ENCODE measurements around the gene AIRE.

AIRE gene

DNA sequence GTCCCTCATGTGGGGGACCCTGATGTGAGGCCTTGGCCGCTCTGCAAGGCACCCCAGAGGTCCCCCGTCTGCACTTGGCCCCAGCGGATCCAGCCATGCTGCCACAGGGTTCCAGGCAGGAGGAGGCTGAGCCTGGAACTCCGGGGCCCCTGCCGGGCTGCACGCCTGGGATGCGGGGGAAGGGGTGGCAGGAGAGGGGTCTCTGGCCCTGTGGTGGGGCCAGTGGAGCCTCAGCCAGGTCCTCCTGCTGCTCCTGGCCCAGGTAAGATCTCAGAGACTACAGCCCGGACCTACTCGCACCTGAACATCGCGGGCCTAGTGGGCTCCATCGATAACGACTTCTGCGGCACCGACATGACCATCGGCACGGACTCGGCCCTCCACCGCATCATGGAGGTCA, 27.0 kb downstream of the AIRE start:
- Histone ChIP-seq H3K27ac (no peak overlapping the region), H3K4me3 (no peak overlapping the region)
- DNase-seq (ENCODE audit: low spot score), result no peak
- TF ChIP-seq, protein P1, sequence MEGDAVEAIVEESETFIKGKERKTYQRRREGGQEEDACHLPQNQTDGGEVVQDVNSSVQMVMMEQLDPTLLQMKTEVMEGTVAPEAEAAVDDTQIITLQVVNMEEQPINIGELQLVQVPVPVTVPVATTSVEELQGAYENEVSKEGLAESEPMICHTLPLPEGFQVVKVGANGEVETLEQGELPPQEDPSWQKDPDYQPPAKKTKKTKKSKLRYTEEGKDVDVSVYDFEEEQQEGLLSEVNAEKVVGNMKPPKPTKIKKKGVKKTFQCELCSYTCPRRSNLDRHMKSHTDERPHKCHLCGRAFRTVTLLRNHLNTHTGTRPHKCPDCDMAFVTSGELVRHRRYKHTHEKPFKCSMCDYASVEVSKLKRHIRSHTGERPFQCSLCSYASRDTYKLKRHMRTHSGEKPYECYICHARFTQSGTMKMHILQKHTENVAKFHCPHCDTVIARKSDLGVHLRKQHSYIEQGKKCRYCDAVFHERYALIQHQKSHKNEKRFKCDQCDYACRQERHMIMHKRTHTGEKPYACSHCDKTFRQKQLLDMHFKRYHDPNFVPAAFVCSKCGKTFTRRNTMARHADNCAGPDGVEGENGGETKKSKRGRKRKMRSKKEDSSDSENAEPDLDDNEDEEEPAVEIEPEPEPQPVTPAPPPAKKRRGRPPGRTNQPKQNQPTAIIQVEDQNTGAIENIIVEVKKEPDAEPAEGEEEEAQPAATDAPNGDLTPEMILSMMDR (IDR thresholded peaks at IDR 0.05), result no peak

DNA sequence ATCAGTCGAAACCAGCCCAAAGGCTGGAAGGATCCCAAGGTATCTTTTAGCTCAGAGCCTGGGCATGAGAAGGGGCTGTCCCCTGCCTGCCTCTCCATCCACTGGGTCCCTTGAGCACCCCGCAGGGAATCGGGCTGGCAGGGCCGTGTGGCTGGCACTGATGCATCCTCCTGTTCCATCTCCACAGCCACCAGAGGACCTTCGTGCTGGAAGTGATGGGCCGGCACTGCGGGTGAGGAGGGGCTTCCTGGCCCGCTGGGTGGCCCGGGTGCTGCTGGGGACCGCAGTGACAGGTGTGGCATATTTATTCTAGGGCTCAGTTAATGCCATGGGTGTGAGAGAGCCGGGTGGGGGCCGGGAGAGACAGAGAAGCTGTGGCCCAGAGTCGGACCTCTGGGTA, 27.8 kb downstream of the AIRE start:
- no peak for DNase-seq (ENCODE audit: low spot score)
- TF ChIP-seq, protein P1 (IDR thresholded peaks at IDR 0.05), result no peak
- Histone ChIP-seq H3K4me3 (no peak overlapping the region), H3K27ac (no peak overlapping the region)

DNA sequence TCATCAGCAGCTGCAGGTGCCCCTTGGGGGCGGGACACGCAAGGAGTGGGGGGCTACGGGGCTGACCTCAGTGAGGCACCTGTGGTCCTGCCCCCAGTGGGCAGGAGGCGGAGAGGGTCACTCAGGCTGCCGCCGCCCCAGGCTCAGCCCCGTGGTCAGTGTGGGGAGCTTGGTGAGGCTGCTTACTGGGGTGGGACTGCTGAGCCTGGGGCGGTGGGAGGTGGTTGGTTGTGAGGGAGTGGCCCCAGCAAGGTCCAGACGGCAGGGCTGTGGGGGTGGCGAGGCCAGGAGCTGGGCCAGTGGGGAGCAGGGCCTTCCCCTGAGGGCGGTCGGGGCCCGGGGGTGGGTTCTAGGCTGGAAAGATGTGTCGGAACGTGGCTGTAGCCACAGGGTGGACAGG, 28.5 kb downstream of the AIRE start:
- H3K27ac ChIP-seq, result no peak overlapping the region
- H3K4me3 ChIP-seq, result no peak overlapping the region
- TF ChIP-seq, protein P1 (IDR thresholded peaks at IDR 0.05), result no peak
- DNase-seq (ENCODE audit: low spot score), result no peak

DNA sequence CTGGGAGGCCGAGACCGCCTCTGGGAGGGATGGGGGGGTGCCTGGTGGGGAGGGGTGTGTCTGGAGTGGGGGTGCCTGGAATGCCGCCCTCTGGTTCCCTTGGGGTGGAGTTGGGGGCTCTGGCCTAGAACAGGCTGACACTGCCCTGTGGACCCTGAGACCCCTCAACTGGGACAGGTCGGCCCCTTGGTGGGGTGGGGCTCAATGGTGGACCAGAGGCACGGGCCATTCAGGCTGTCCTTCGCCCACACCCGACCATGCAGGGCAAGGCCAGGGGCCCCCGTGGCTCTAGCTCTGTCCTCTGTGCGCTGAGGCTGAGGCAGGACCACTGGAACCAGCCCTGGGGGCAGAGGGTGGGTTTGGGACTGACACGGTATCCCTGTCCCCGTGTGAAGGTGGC, 28.9 kb downstream of the AIRE start:
- TF ChIP-seq, protein P1 (IDR thresholded peaks at IDR 0.05), result no peak
- no peak overlapping the region for H3K4me3 ChIP-seq
- H3K27ac ChIP-seq, result no peak overlapping the region
- no peak for DNase-seq (ENCODE audit: low spot score)

DNA sequence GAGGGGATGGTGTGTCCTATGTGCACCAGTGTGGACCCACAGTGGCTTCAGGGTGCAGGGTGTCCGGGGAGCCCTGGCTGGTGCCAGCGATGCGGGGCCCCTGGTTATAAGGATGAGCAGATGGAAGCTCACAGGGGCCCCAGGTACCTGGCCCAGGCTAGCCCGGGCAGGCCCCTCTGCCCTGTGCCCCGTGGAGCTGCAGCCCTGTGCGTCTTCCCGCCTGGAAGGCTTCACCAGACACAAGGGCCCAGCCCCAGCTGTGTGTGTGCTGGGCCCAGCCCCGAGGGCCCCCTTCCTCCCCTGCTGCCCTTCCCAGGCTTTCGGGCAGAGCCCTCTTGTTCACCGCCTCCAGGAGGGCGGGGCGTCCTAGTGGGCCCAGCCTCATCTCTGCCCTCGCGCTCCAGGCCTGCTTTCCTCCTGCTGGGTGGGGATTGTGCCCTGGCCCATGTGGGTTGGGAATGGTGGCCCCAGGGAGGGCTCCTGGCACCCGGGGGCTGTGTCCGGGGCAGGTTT, 30.1 kb downstream of the AIRE start:
- no peak overlapping the region for H3K27ac ChIP-seq
- H3K4me3 ChIP-seq, result no peak overlapping the region
- TF ChIP-seq, protein P1 (IDR thresholded peaks at IDR 0.05), result no peak
- DNase-seq (ENCODE audit: low spot score), result no peak

DNA sequence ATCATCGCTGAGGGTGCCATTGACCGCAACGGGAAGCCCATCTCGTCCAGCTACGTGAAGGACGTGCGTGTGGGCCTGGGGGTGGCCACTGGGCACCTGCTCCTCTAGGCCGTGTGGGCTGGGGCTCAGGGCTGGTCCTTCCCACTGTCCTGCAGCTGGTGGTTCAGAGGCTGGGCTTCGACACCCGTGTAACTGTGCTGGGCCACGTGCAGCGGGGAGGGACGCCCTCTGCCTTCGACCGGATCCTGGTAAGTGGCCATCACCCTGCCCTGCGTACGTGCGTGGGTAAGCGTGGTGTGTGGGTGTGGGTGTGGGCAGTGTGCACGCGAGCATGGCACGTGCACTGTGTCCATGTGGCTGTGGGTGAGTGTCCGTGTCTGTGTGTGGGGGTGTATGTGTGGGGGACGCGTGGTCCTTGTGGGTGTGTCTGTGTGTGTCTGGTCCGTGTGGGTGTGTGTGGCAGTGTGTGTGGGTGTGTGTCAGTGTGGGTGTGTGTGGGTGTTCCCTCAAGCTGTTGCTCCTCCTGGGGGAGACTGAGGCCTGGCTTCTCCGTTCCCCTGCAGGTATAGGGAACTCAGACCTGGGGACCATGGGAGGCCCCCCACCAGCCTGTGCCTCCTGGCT, 30.7 kb downstream of the AIRE start:
- Histone ChIP-seq H3K27ac (no peak overlapping the region), H3K4me3 (no peak overlapping the region)
- no peak for DNase-seq (ENCODE audit: low spot score)
- TF ChIP-seq, protein P1 (IDR thresholded peaks at IDR 0.05), result no peak

DNA sequence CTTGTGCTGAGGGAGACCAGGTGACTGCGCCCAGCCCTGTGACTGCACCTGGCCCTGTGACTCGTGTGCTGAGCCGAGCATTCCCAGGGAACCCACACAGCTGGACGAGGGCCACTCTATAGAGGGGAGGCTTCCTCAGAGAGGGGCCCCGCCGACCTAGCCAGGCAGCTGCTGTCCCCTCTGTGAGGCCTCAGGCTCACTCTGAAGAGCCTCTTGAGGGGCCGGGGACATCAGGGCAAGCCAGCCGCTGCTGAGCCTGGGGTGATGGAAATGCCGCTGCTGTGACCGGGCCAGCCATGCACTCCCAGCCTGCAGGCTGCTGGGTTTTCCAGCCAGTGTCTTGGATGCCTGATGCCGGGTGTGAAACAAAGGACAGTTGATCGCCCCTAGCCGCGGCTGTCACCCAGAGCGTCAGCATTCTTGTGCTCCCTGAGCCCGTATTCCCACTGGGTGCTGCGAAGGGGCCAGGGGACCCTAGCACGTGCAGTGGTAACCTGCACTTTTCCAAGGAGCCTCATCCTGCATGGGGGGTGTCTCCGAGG, 31.6 kb downstream of the AIRE start:
- TF ChIP-seq, protein P1 (IDR thresholded peaks at IDR 0.05), result no peak
- H3K27ac ChIP-seq, result no peak overlapping the region
- no peak overlapping the region for H3K4me3 ChIP-seq
- no peak for DNase-seq (ENCODE audit: low spot score)

Measured in coronary artery (tissue), 2 donors.